Vagina (tissue), 2 donors: Measurements from ENCODE around the gene ANOS1.

Experiments used
- POLR2A ChIP-seq, 2 donors: fragments of 450-650 bp; IDR thresholded peaks; one replicate each; pipeline ENCODE4 v1.6.1; 2017; ENCODE audit warnings: antibody characterized with exemption in 2 of 2, mild to moderate bottlenecking in 2 of 2, moderate library complexity in 2 of 2
- POLR2AphosphoS5 ChIP-seq, 2 donors: sonication (generic); formaldehyde crosslinking; IDR thresholded peaks; one replicate each; pipeline ENCODE4 v1.9.0; 2017; ENCODE audit warnings: antibody characterized with exemption in 2 of 2, mild to moderate bottlenecking in 2 of 2, low read depth in 1 of 2; ENCODE audit not compliant: insufficient read depth in 1 of 2
- TF ChIP-seq, protein P1 (sequence below), 3 experiments: fragments of 450-650 bp in 2 of 3; fragments of 200-600 bp in 1 of 3; sonication (generic) in 1 of 3; IDR thresholded peaks; one replicate each; pipeline ENCODE4 v1.5.1; 2017 to 2019; ENCODE audit warnings: antibody characterized with exemption in 3 of 3, mild to moderate bottlenecking in 2 of 3, moderate library complexity in 2 of 3

- TF ChIP-seq POLR2A (IDR thresholded peaks at IDR 0.05) (no peak), POLR2AphosphoS5 (IDR thresholded peaks at IDR 0.05; ENCODE audit: insufficient read depth in 1 of 2, low read depth in 1 of 2) (no peak)
- TF ChIP-seq, protein P1, sequence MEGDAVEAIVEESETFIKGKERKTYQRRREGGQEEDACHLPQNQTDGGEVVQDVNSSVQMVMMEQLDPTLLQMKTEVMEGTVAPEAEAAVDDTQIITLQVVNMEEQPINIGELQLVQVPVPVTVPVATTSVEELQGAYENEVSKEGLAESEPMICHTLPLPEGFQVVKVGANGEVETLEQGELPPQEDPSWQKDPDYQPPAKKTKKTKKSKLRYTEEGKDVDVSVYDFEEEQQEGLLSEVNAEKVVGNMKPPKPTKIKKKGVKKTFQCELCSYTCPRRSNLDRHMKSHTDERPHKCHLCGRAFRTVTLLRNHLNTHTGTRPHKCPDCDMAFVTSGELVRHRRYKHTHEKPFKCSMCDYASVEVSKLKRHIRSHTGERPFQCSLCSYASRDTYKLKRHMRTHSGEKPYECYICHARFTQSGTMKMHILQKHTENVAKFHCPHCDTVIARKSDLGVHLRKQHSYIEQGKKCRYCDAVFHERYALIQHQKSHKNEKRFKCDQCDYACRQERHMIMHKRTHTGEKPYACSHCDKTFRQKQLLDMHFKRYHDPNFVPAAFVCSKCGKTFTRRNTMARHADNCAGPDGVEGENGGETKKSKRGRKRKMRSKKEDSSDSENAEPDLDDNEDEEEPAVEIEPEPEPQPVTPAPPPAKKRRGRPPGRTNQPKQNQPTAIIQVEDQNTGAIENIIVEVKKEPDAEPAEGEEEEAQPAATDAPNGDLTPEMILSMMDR (IDR thresholded peaks at IDR 0.05) = no peak
Observed at GRCh38 chrX:8731559-8732395, at the start of gene ANOS1.
